HG02759 (cell line): ENCODE data around the gene ANKMY1.
"Not testable (repeated sequence)": the region's sequence is repeated elsewhere in the genome, so short reads cannot be mapped to it uniquely, and the experiment has no call there.

ENCODE experiments used
- ATAC-seq: cut with Tn5 transposase; IDR thresholded peaks from one replicate; pipeline ENCODE4 v1.9.1; 2021; ENCODE audit warnings: mild to moderate bottlenecking, moderate library complexity; ENCODE audit not compliant: unreplicated experiment

The ANKMY1 gene

DNA sequence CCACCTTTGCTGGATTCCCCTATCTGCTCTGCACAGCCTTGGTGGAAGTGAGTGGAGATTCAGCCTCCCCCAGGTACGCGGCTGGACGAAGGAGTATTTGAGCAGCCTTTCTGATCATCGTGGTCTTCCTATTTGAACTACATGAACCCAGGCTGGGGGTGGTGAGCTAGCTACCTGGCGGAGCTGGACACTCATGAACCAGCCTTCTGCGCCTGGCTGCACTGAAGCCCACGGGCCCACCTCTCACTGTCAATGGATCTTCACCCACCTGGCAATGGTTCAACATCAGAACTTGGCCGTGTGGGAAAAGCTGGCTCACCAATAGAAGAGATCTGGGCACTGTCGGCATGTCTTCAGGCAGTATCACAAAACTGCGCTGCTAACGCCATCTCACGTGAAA, 35.4 kb downstream of the ANKMY1 start:
- no peak for ATAC-seq

DNA sequence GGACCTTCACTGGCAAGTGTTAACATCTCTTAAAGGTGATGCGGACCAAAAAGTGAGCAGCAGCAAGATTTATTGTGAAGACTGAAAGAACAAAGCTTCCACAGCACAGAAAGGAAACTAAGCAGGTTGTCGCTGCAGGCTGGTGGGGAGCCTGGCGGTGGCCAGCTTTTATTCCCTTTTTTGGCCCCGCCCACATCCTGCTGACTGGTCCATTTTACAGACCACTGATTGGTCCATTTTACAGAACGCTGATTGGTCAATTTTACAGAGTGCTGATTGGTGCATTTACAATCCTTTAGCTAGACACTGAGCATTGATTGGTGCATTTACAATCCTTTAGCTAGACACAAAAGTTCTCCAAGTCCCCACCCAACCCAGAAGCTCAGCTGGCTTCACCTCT, 35.9 kb downstream of the ANKMY1 start:
- ATAC-seq = not testable (repeated sequence)

- ATAC-seq = no peak
These were observed 36.8 kb downstream of the ANKMY1 start for GRCh38 chr2:240520974-240521350.

GRCh38 chr2:240520130-240520973, 37.4 kb downstream of the ANKMY1 start:
- ATAC-seq = no peak

DNA sequence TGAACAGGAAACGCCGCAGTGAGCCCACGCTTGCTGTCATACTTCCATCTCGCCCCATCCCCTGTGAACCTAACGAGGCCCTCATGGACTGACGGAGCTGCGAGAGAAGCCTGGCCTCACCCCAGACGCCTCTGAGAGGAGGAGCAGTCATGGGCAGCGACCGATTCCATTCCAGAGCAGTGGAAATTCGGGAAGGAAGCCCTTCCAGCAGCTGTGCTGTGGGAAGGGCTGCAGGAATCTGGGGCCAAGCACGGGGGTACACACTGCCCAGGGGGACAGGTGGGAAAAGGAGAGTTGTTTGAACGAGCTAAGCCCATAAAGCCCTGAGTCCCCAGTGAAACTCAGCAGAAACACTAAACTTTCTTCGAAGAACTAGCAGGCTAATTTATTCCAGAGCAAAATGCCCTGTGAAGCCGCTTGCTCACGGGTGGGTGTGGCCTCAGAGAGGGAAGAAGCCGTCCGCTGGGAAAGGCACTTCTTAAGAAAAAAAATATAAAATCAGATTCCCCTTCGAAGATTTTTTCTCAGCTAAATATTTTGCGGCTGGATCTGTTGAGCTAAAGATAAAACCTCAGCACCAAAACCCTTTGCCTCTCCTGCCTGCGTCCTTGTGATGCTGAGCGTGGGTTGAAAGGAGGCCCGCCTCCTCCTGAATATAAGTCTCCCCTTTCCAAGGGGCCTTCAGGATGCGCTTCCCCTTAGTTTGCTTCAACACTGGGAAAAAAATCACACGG, 38.2 kb downstream of the ANKMY1 start:
- ATAC-seq = no peak

GRCh38 chr2:240518981-240519380, 38.8 kb downstream of the ANKMY1 start:
- ATAC-seq = no peak

GRCh38 chr2:240517342-240517741, 40.4 kb downstream of the ANKMY1 start:
- no peak for ATAC-seq

DNA sequence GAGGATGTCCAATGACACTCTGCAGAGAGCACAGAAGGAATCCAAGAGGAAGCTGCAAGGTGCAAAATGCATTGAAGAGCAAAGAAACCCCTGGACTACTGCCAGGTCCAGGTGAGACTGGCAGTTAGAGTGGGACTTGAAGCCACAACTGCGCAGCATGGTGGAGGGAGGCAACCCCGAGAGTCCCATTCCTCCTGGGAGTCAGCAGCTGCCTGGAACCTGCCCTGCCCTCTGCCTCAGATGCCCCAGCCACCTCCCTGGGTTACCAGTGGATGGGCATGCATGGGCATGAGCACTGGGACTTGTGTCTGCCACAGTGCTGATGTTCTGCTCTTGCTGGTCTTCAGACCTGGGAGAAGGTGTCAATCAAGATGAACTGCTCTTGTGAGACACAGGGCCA, 43.2 kb downstream of the ANKMY1 start:
- ATAC-seq = no peak

- peak; percentile 92 for ATAC-seq
These were observed 44.1 kb downstream of the ANKMY1 start for GRCh38 chr2:240513549-240514287.

GRCh38 chr2:240512666-240513535, 44.9 kb downstream of the ANKMY1 start:
- ATAC-seq = no peak

GRCh38 chr2:240512109-240512485, 45.7 kb downstream of the ANKMY1 start:
- ATAC-seq = no peak

DNA sequence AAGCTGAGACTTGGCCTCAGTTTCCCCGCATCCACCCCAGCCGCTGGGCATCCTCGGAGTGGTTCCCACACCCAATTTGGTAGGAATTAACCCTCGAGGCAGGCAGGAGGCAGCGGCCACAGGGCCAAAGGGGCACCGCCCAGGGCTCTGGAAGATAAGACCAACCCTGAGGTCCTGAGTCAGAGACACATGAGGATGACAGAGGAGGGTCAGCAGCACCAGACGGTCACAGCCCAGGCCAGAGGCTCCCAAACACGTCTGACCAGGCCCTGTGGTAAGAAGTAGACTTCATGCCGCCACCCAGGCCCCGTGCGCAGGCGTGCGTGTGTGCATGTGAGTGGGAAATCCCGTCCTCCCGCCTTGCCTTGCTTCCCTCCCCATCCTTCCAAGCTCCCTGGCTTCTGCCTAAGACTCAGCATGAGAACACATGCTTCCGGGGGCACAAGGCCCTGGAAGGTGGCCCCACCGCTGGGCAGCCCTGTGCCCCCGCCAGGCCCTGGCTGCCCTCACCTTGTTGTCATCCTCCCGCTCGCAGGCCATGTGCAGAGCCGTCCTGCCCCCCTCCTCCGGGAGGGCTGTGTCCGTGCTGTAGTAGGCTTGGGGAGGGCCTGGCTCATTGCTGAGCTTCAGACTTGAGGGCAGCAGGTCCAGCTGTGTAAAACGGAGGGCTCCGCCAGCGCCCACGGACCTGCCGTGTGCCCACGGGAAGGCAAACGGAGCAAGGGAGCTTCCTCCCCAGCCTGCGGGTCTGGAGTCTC, 46.3 kb downstream of the ANKMY1 start:
- ATAC-seq = no peak

DNA sequence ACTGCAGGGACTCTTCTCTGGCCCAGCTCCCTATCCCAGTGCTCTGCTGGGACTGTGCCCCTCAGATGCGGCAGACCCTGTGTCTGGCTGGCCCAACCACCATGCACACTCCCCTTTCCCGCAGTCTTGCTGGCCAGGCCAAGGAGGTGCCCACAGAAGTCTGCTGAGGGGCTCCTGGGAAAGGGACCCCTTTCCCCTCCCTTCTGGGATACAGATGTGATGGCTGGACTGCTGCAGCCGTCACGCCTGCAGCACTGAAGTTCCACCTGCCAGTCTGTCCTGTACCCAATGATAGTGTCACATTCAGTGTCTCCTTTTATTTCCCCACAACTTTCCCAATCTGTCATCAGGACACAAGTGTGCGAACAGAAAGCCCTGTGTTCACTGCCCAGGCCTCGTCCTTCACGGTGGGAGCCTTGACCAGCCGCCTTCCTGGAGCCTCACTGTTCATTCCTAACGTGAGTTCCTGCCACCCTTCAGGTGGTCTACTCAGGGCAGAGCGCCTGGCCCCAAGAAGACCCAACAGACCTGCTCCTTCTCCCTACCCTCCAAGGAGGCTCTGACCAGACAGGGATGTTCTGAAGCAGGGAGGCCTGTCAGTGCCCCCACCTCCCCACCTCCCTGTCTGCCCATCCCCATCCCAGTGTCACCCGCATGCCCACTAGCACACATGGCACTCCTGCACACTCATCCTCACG, 47.1 kb downstream of the ANKMY1 start:
- ATAC-seq = no peak

DNA sequence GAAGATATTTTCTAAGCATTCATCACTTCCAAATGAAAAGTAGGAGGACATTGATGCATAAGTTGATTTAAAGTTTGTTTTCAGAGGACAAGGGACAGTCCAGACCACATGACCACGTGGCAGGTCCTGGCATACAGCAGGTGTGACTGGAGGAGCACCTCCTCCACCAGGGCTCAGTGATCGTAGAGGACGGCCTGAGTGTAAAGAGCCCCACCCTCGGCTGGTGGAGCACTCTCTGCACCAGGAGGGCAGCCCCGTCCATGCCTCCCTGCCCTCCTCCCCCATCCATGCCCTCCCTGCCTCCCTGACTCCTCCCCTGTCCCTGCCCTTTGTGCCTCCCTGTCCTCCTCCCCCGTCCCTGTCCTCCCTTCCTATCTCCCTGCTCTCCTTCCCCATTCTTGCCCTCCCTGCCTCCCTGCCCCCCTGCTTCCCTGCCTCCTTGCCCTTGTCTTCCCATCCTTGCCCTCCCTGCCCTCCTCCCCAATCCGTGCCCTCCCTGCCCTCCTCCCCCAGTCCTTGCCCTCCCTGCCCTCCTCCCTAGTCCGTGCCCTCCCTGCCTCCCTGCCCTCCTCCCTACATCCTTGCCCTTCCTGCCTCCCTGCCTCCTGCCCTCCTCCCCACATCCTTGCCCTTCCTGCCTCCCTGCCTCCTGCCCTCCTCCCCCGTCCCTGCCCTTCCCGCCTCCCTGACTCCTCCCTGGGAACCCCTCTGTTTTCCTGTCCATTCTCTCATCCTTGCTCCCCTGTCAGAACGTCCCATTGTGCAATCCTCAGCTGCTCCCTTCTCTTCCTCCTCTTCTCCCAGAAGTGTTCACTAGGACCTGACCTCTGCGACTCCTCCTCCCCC, 47.9 kb downstream of the ANKMY1 start:
- ATAC-seq = no peak

GRCh38 chr2:240508832-240509545, 48.8 kb downstream of the ANKMY1 start:
- no peak for ATAC-seq

DNA sequence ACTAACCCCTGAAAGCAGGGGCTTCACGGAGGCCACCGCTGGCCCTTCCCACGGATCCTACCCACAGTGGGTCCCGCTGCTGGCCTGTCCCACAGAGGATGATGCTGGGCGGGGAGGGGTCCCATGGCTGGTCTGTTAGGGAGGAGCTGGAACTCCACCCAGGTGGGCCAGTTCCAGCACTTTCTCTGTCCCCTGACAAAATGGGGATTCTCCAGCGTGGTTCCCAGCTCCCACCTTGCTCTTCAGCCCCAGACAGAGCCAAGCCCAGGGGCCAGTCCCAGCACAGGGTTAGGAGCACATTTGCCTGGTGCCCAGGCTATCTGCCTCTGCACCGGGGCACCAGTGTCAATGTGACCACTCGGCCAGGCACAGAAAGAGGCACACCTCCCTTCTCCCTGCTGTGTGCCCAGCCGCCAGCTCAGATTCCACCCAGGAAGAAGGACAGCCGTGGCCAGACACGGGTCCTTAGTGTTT, 50.0 kb downstream of the ANKMY1 start:
- no peak for ATAC-seq

DNA sequence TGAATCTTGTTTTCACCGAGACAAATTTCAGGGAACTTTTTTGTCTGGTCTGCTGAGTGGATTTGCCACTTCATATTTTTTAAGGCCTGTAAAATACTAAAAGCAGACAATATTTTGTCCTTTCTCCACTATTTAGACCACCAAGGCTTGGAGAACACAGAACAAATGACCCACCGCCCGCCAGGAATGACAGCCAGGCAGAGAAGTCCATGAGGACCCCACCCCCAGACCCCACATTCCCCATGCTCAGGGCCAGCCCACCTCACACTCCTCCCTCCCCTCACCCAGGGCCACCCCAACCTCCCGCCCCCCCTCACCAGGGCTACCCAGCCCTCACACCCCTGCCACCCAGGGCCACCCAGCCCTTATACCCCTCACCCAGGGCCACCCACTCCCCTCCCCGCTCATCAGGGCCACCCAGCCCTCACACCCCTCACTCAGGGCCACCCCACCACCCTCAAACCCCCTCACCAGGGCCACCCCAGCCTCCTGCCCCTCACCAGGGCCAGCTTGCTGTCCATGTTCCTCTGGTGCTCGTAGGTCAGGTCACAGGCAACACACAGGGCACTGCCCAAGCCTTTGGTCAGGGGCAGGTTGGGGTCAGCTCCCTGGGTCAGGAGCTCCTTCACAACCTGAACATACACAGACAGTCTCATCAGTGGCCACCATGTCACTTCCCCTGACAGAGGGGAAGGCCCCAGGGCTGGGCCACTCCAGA, 50.6 kb downstream of the ANKMY1 start:
- ATAC-seq = no peak
